ENCODE measurements around the gene RGL3.
"Not testable (repeated sequence)": the region's sequence is repeated elsewhere in the genome, so short reads cannot be mapped to it uniquely, and the experiment has no call there.

Gene RGL3

DNA sequence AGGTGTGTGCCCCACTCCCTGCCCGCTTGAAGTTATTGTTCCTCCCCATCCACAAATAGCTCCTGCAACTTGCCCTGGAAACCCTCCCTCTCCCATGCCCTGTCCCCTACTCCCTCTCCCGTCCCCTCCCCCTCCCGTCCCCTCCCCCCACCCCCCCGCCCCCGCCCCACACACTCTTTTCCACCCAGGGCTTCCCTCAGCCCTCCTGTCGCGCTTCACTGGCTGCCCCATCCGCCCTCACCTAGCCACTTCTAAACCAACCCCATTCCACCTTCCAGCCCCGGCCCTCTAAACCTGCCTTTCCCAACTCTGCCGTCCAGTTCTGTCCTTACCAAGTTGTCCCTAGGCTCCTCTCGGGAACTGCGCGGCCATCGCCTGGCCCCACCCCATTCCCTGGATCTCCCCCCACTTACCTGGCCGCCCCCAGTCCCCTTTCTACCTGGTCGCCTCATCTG is 993 bp downstream of the RGL3 start:
- no peak for DNase-seq

DNA sequence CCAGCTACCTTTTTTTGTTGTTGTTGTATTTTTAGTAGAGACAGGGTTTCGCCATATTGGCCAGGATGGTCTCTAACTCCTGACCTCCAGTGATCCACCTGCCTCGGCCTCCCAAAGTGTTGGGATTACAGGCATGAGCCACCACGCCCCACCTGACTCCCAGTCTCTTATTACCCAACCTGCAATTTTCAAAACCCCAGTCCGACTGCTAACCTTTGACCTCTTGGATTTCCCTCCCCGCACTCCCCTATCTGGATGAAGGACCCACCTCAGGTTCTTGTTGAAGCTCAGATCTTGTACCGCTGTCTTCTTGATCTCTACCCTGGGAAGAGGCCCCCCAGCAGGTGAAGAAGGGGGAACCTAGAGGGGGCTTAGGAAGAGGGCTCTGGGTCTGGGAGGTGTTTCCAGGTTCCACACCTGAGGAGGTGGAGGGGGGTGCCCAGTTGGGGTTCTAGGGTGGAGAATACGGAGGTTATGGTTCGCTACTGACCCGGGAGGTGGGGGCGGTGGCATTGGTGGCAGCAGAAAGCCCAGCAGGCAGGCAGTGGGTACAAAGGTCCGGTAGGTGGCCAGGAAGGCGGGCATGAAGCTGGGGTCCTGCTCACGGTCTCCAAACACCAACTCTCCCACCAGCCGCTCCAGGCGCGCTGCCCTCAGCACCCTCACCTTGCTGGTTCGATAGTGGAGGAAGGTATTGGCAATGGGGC is 2.6 kb downstream of the RGL3 start:
- no peak for DNase-seq

DNA sequence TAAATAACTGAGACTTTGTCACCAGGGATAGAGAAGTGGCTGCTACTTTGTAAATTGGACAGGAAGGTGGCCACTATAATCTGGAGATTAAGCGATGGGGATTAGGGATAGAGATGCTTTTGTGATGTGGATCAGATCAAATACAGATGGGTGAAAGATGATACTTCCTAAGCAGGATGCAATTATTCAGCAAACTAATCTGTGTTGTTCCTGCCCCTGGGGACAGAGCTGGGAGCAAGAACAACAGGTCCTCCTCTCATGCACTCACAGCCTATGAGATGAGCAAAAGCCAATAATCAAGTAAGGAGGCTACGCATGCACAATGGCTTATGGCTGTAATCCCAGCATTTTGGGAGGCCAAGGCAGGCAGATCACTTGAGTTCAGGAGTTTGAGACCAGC is 4.6 kb downstream of the RGL3 start:
- no peak for DNase-seq

DNA sequence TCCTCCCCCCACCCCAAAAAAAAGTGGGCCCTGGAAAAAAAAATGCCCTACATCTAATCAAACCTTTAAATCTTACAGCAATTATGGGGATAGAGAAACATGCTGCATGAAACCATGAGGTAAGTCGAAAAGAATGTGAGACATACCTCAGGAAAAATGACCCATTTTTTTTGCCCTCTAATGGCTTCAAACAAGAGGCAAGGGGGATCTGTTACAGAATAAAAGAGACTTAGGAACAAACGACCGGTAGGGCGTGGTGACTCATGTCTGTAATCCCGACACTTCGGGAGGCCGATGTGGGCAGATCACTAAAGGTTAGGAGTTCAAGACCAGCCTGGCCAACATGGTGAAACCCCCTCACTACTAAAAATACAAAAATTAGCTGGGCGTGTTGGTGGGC is 8.4 kb downstream of the RGL3 start:
- DNase-seq = no peak

DNA sequence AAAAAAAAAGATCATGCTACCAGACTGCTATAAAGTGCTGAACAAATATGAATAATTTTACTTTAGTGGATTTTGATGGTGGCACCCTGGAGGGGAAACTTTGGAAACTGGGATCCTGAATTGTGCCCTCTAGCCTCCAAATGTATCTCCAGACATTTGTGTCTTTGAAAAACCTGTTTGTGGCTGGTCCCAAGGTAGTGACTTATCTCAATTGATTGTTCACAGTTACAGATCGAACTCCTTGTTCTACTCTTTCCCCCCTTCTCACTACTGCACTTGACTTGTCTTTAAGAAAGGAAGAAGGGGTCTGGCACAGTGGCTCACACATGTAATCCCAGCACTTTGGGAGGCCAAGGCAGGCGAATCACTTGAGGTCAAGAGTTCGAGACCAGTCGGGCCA is 10.5 kb downstream of the RGL3 start:
- no peak for DNase-seq

GRCh38 chr19:11406703-11407236 is 12.3 kb downstream of the RGL3 start:
- not testable (repeated sequence) for DNase-seq

- no peak for DNase-seq
Observed at GRCh38 chr19:11405846-11406643, 13.1 kb downstream of the RGL3 start.

DNA sequence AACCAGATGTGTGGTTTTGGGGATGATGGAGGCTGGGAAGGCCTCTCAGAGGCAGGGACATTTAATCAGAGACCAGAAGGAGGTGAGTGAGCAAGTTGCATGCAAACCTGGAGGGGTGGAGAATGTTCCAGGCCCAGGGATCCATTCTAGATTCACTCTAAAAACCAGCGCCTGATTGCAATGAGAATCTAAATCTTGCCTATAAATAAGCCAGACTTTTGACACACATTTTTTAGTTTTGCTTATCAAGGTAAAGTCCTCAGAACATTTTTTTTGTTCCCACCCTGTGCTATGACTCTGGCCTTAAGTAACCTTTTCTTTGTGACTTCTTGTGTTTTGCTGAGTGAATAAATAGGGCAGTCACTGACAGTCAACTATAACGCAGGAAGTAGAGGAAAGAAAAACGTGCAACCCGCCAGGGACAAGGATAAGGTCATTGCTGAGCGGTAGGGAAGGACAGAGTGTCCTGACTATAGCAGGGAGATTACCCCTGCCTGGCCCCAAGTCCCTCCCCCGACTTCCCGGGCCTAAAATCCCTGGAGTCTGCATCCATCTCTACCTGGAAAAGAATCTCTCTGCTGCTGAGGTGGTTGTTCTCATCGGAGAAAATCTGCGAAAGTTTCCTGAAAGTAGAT is 14.4 kb downstream of the RGL3 start:
- no peak for DNase-seq

GRCh38 chr19:11401808-11402543 is 17.1 kb downstream of the RGL3 start:
- DNase-seq = no peak

DNA sequence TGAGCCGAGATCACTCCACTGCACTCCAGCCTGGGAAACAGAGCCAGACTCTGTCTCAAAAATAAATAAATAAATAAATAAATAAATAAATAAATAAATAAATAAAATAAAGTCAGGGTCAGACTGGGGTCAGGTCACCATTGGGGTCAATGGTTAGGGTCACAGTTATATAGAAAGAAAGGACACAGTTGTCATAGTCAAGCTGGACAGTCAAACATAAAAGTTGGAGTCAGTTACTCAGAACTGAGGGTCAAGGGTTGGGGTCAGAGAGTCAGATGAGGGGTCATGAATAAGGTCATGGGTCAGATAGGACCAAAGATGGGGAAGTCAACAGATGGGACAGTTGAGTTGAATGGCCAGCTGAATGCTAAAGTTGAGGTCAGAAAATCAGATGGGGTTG is 18.3 kb downstream of the RGL3 start:
- no peak for DNase-seq

DNA sequence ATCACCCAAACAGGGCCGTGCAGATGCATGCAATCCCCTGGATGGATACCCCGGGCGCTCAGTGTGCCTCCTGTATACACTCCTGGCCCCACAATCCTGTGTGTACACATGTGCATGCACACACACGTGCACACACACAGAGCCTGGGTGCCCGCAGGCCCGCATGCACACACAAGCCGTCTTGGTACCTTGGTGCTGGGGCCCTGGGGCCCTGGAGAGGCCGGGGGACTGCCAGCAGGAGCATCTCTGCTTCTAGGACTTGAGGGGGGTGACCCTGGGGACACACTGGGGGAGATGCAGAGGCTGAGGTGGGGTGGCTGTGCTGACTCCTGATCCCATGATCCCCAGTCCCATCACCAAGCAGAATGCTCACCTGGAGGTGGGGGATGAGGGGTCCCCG is 19.4 kb downstream of the RGL3 start:
- no peak for DNase-seq

DNA sequence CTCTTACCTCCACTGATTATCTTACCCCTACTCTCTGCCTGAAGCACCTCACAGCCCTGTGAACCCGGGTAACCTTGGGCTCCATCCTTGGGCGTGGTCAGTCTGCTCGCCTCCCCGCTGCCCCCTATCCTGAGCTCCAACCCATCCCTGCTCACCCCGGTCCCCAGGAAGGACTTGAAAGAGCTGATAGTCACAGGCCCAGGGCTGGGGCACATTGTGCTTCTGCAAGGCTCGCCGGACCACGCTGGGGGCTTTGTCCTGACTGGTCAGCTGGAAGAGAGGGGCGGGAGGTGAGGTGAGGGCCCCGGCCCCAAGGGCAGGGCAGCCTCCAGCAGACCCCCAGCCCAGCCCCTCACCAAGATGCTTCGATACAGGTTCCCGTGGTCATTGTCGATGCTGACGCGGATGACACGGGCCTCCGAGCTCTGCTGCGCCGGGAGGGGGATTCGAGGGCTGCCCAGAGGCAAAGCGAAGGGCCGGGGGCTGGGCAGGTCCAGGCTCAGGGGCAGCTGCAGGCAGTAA is 22.0 kb downstream of the RGL3 start:
- no peak for DNase-seq

DNA sequence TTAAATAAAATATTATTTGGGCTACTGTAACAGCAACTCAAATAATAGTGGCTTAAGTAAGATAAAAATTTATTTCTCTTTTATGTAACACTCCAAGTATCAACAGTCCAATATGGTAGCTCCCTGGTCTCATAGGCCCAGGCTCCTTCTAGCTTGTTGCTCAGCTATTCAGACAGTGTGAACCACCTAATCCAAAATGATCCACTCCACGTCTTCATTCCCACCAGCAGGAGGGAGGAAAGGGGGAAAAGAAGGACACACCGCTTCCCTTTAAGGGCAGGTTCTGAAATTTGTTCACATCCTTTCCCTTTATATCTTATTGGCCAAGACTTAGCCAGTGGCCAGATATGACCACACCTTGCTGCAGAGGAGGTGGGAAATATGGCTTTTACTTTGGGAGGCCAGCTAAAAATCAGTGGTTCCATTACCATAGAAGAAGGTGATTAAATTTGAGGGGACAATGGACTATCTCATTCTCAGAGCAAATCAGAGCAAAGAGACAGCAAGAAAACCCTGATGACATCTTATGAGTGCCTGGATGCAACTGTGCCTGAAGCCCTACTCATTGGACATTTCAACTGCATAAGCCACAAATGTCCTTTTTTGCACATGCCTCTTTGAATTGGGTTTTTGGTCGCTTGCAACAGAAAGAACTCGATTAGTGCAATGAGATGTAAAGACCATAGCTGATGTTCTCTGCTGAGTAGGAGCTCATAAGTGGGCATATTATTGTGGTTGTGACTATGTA is 28.0 kb downstream of the RGL3 start:
- no peak for DNase-seq

- no peak for DNase-seq
Observed at GRCh38 chr19:11390359-11390758, 28.8 kb downstream of the RGL3 start.

DNA sequence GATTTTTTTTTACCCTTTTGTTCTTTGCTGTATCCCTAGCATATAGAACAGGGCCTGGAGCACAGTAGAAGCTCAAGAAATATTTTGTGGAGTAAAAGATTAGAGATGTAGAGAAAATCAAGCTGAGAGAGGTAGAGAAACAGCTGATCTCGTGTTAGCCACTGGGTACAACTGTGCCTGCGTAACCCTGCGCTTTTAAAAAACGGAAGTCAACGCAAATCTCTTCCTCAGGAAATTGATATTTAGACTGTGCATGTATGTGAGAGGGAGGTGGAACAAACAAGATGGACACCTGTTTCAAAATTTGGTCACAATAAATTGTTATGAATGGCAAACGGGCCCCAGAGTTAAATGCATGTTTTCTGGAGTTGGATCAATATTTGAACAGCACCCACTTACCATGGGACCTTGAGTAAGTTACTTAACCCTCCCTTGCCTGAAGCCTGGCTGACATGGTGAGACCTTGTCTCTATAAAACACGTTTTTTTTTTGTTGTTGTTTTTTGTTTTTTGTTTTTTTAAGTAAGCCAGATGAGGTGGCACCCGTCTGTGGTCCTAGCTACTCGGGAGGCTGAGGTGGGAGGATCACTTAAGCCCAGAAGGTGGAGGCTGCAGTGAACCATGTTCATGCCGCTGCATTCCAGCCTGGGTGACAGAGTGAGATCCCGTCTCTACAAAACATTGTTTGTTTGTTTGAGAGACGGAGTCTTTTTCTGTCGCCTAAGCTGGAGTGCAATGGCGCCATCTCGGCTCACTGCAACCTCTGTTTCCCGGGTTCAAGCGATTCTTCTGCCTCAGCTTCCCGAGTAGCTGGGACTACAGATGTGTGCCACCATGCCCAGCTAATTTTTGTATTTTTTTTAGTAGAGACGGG is 31.7 kb downstream of the RGL3 start:
- DNase-seq = no peak

DNA sequence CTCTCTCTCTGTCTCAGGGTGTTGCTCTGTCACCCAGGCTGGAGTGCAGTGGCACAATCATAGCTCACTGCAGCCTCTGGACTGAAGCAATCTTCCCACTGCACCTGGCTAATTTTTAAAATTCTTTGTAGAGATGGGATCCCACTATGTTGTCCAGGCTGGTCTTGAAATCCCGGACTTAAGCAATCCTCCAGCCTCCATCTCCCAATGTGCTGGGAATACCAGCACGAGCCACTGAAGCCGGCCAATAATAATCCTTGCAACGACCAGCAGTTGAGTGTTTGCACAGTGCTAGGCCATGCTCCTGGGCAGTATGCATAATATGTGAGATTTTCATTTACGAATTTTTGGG is 34.4 kb downstream of the RGL3 start:
- DNase-seq = no peak

GRCh38 chr19:11383706-11384048 is 35.4 kb downstream of the RGL3 start:
- DNase-seq = no peak

GRCh38 chr19:11382898-11383705 is 36.0 kb downstream of the RGL3 start:
- DNase-seq = no peak

GRCh38 chr19:11380653-11381537 is 38.2 kb downstream of the RGL3 start:
- peak; percentile 81 for DNase-seq

Measured in SIG-M5 (cell line).